Lower leg skin (tissue), 3 donors: ENCODE data around the gene FMO2.

ENCODE experiments used
- CTCF ChIP-seq, 3 donors: fragments of 450-650 bp; IDR thresholded peaks; one replicate each; pipeline ENCODE4 v1.5.1; 2016; ENCODE audit warnings: antibody characterized with exemption in 3 of 3, mild to moderate bottlenecking in 3 of 3, moderate library complexity in 2 of 3
- POLR2A ChIP-seq, 2 donors: fragments of 450-650 bp; IDR thresholded peaks; one replicate each; pipeline ENCODE4 v1.6.1; 2016 to 2017; ENCODE audit warnings: antibody characterized with exemption in 2 of 2, mild to moderate bottlenecking in 1 of 2, moderate library complexity in 1 of 2

GRCh38 chr1:171256940-171257606, 72.0 kb downstream of the FMO2 start:
- TF ChIP-seq CTCF (IDR thresholded peaks at IDR 0.05) (no peak), POLR2A (IDR thresholded peaks at IDR 0.05) (no peak)
